H1 (cell line): ENCODE measurements around the gene POU3F2. TPM values are rescaled to one million over a fixed set of nuclear protein-coding genes. Genes with fewer than 3 reads are reported as not detected.

Experiments used
- CTCF ChIA-PET: fragments of 300-600 bp; sonication (Branson Sonifier 250); formaldehyde crosslinking; loops from one replicate; lab custom pipeline; 2021; ENCODE audit not compliant: partially characterized antibody; lab: Charles Lee
- POLR2A ChIA-PET: fragments of 300-600 bp; sonication (Branson Sonifier 250); formaldehyde crosslinking; loops from one replicate; lab custom pipeline; 2021; ENCODE audit warnings: inconsistent platforms; ENCODE audit not compliant: partially characterized antibody; lab: Charles Lee
- DNase-seq, 2 experiments: peaks; one replicate each; pipeline versions ENCODE4 v3.0.0 to v3.0.0-alpha.2; 2010 to 2022; ENCODE audit warnings: low spot score in 2 of 2, low read depth in 1 of 2, mixed read lengths in 1 of 2
- FAIRE-seq: peaks from 2 replicates; lab custom pipeline; 2011; peaks lifted over from hg19 to GRCh38; lab: Jason Lieb, UNC
- H2AFZ ChIP-seq: 2 replicates; pipeline ENCODE4 v1.8.1; 2012; ENCODE audit warnings: low read length, inconsistent platforms
- H2AK5ac ChIP-seq: 2 replicates; pipeline ENCODE4 v1.6.1; 2013; ENCODE audit warnings: low read depth, low read length
- H2BK120ac ChIP-seq: replicated peaks from 2 replicates; pipeline ENCODE3; 2013; ENCODE audit warnings: low read depth, low read length, inconsistent platforms
- H2BK12ac ChIP-seq: 2 replicates; pipeline ENCODE4 v1.6.1; 2013; ENCODE audit warnings: low read depth, low read length
- H2BK15ac ChIP-seq: 2 replicates; pipeline ENCODE4 v1.6.1; 2013; ENCODE audit warnings: low read length
- H2BK20ac ChIP-seq: 2 replicates; pipeline ENCODE4 v1.6.1; 2013; ENCODE audit warnings: low read length
- H2BK5ac ChIP-seq: 2 replicates; pipeline ENCODE4 v1.6.1; 2013; ENCODE audit warnings: low read depth, low read length
- H3K14ac ChIP-seq: 2 replicates; pipeline ENCODE4 v1.6.1; 2013; ENCODE audit warnings: inconsistent platforms; ENCODE audit not compliant: insufficient read length
- H3K18ac ChIP-seq: 2 replicates; pipeline ENCODE4 v1.6.1; 2013; ENCODE audit warnings: low read length; ENCODE audit errors: extremely low read depth
- H3K23ac ChIP-seq: 2 replicates; pipeline ENCODE4 v1.6.1; 2013; ENCODE audit warnings: inconsistent platforms; ENCODE audit not compliant: insufficient read length
- H3K23me2 ChIP-seq: 2 replicates; pipeline ENCODE4 v1.6.1; 2013; ENCODE audit warnings: low read depth, low read length
- H3K27ac ChIP-seq: 2 replicates; pipeline ENCODE4 v1.6.1; 2011; ENCODE audit warnings: low read depth, low read length, inconsistent platforms
- H3K27me3 ChIP-seq, 4 experiments: replicated peaks in 1 of 4; 1 replicate in 1 of 4; 2 replicates in 3 of 4; pipeline versions ENCODE4 v1.6.1 to v1.8.1; 2011 to 2013; ENCODE audit warnings: low read length in 3 of 4, mild to moderate bottlenecking in 3 of 4, inconsistent platforms in 2 of 4, mixed read lengths in 2 of 4, moderate library complexity in 1 of 4; ENCODE audit not compliant: control insufficient read depth in 3 of 4, insufficient read depth in 3 of 4; ENCODE audit errors: extremely low read depth in 1 of 4
- H3K36me3 ChIP-seq, 4 experiments: 2 replicates each; pipeline versions ENCODE4 v1.6.1 to v1.8.1; 2011 to 2013; ENCODE audit warnings: mild to moderate bottlenecking in 4 of 4, low read length in 3 of 4, moderate library complexity in 2 of 4, control low read depth in 1 of 4, inconsistent platforms in 1 of 4; ENCODE audit not compliant: insufficient read depth in 4 of 4, control insufficient read depth in 2 of 4
- H3K4ac ChIP-seq: replicated peaks from 2 replicates; pipeline ENCODE3; 2013; ENCODE audit warnings: low read length, low read depth, mixed read lengths, inconsistent platforms; ENCODE audit not compliant: insufficient read length
- H3K4me1 ChIP-seq, 4 experiments: replicated peaks in 1 of 4; 1 replicate in 1 of 4; 2 replicates in 3 of 4; pipeline versions ENCODE4 v1.6.1 to v1.8.1; 2011 to 2013; ENCODE audit warnings: low read length in 3 of 4, inconsistent platforms in 2 of 4, mixed read lengths in 1 of 4; ENCODE audit not compliant: insufficient read depth in 4 of 4, control insufficient read depth in 3 of 4
- H3K4me2 ChIP-seq, 2 experiments: 2 replicates each; pipeline versions ENCODE4 v1.6.1 to v1.8.1; 2011 to 2013; ENCODE audit warnings: low read depth in 2 of 2, low read length in 2 of 2, control low read depth in 1 of 2, inconsistent platforms in 1 of 2, mild to moderate bottlenecking in 1 of 2; ENCODE audit not compliant: insufficient read depth in 1 of 2
- H3K4me3 ChIP-seq, 4 experiments: fragments of 200-600, 300-600 bp in 1 of 4; sonication (generic), shearing (Covaris generic), sonication (Bioruptor Twin) in 1 of 4; 2 replicates each; pipeline versions ENCODE4 v1.5.1 to v1.8.1; 2011 to 2016; ENCODE audit warnings: low read length in 4 of 4, low read depth in 3 of 4, control low read depth in 2 of 4, inconsistent platforms in 2 of 4, mild to moderate bottlenecking in 2 of 4, mixed read lengths in 1 of 4, moderate library complexity in 1 of 4; ENCODE audit not compliant: insufficient read depth in 2 of 4; ENCODE audit errors: extremely low read depth in 1 of 4
- H3K56ac ChIP-seq: replicated peaks from 2 replicates; pipeline ENCODE3; 2013; ENCODE audit warnings: low read depth, mild to moderate bottlenecking, mixed read lengths, low read length, inconsistent platforms; ENCODE audit not compliant: insufficient read length
- H3K79me1 ChIP-seq: 2 replicates; pipeline ENCODE4 v1.6.1; 2013; ENCODE audit warnings: low read depth, low read length, control low read depth
- H3K79me2 ChIP-seq, 2 experiments: 2 replicates each; pipeline versions ENCODE4 v1.6.1 to v1.8.1; 2012 to 2013; ENCODE audit warnings: low read length in 2 of 2, mild to moderate bottlenecking in 2 of 2, inconsistent platforms in 1 of 2; ENCODE audit not compliant: insufficient read depth in 2 of 2, control insufficient read depth in 1 of 2
- H3K9ac ChIP-seq, 4 experiments: replicated peaks in 1 of 4; 1 replicate in 1 of 4; 2 replicates in 3 of 4; pipeline versions ENCODE4 v1.6.1 to v1.8.1; 2011 to 2013; ENCODE audit warnings: low read depth in 3 of 4, low read length in 3 of 4, control low read depth in 2 of 4, mild to moderate bottlenecking in 2 of 4, moderate library complexity in 2 of 4, inconsistent platforms in 1 of 4; ENCODE audit errors: extremely low read depth in 1 of 4
- H3K9me3 ChIP-seq, 2 experiments: 2 replicates each; pipeline versions ENCODE4 v1.6.1 to v1.8.1; 2012 to 2013; ENCODE audit warnings: mild to moderate bottlenecking in 2 of 2, moderate library complexity in 2 of 2, control low read depth in 1 of 2, inconsistent platforms in 1 of 2, low read depth in 1 of 2, low read length in 1 of 2, mixed read lengths in 1 of 2; ENCODE audit not compliant: insufficient read depth in 2 of 2
- H4K20me1 ChIP-seq, 2 experiments: replicated peaks in 1 of 2; 2 replicates each; pipeline versions ENCODE3 to v1.8.1; 2011 to 2013; ENCODE audit warnings: inconsistent platforms in 2 of 2, low read length in 2 of 2, mild to moderate bottlenecking in 1 of 2; ENCODE audit not compliant: insufficient read depth in 2 of 2, control insufficient read depth in 1 of 2
- H4K5ac ChIP-seq: 2 replicates; pipeline ENCODE4 v1.6.1; 2013; ENCODE audit warnings: low read length, low read depth, mixed read lengths, inconsistent platforms; ENCODE audit not compliant: insufficient read length
- H4K8ac ChIP-seq: 2 replicates; pipeline ENCODE4 v1.8.0; 2013; ENCODE audit warnings: mild to moderate bottlenecking, moderate library complexity, low read length, inconsistent platforms; ENCODE audit not compliant: insufficient read depth; ENCODE audit errors: extremely low read depth
- H4K91ac ChIP-seq: replicated peaks from 2 replicates; pipeline ENCODE3; 2013; ENCODE audit warnings: low read length, mixed read lengths, inconsistent platforms; ENCODE audit not compliant: insufficient read length
- CEBPB ChIP-seq: IDR thresholded peaks from 2 replicates; pipeline ENCODE4 v1.6.1; 2012; ENCODE audit warnings: low read depth, low read length
- CHD1 ChIP-seq: IDR thresholded peaks from 2 replicates; pipeline ENCODE4 v1.6.1; 2012; ENCODE audit warnings: low read depth, low read length, improper control_type of control experiment
- CREB1 ChIP-seq: IDR thresholded peaks from 2 replicates; pipeline ENCODE4 v1.6.1; 2012; ENCODE audit warnings: inconsistent platforms
- EP300 ChIP-seq, 2 experiments: IDR thresholded peaks; 1 replicate in 1 of 2; 2 replicates in 1 of 2; pipeline ENCODE4 v1.6.1; 2011 to 2012; ENCODE audit warnings: low read depth in 2 of 2, low read length in 2 of 2, mild to moderate bottlenecking in 2 of 2, borderline replicate concordance in 1 of 2, inconsistent platforms in 1 of 2, moderate library complexity in 1 of 2
- KDM4A ChIP-seq: IDR thresholded peaks from one replicate; pipeline ENCODE4 v1.7.1; 2012; ENCODE audit warnings: low read depth, mild to moderate bottlenecking, moderate library complexity, low read length, inconsistent platforms; ENCODE audit not compliant: severe bottlenecking
- SAP30 ChIP-seq: fragments of 300-600 bp; sonication (generic); IDR thresholded peaks from 2 replicates; pipeline ENCODE4 v1.7.1; 2012; ENCODE audit warnings: low read length, moderate library complexity, mild to moderate bottlenecking, inconsistent platforms; ENCODE audit not compliant: insufficient read depth, insufficient replicate concordance
- SUZ12 ChIP-seq: fragments of 200-600 bp; sonication (generic); IDR thresholded peaks from 2 replicates; pipeline ENCODE4 v1.6.1; 2012; ENCODE audit warnings: mild to moderate bottlenecking, inconsistent platforms, low read length, moderate library complexity, mixed read lengths
- YY1 ChIP-seq: IDR thresholded peaks from 2 replicates; pipeline ENCODE4 v1.6.1; 2011; ENCODE audit warnings: low read depth, mild to moderate bottlenecking, low read length
- WGBS, 2 experiments: shearing (Covaris generic) in 1 of 2; methylation state at CpG; one replicate each; pipeline versions ENCODE4 v1.1.6 to v1.1.7; 2013 to 2015; ENCODE audit warnings: low lambda C conversion rate in 2 of 2, mixed read lengths in 2 of 2, inconsistent platforms in 1 of 2, low coverage in 1 of 2, missing lambda C conversion rate in 1 of 2; ENCODE audit not compliant: insufficient replicate concordance in 2 of 2, insufficient coverage in 1 of 2, insufficient read length in 1 of 2; ENCODE audit errors: extremely low coverage in 1 of 2, missing lambda C conversion rate in 1 of 2; 5-methylcytosine and 5-hydroxymethylcytosine counted together
- polyA plus RNA-seq, 7 experiments: library from polyadenylated mRNA; depleted of rRNA in 3 of 7; stranded (reverse) in 5 of 7; unstranded in 2 of 7; fragments of >200 nt in 5 of 7; fragments of 200-250 nt in 2 of 7; gene quantifications; 1 replicate in 5 of 7; 2 replicates in 1 of 7; 4 replicates in 1 of 7; pipeline versions ENCODE4 v1.2.1 to v1.2.3, GENCODE V29; 2011 to 2013; ENCODE audit warnings: missing spikeins in 2 of 7, mixed read lengths in 2 of 7
- total RNA-seq: library from RNA; stranded (reverse); fragmentation: NEBNext Ultra II Directional; extraction: Animal tissue kit (Norgen Biotek cat#: 25700); gene quantifications from 2 replicates; pipeline ENCODE4 v1.2.1, GENCODE V29; 2021
- TF ChIP-seq, protein P1 (sequence below): IDR thresholded peaks from 2 replicates; pipeline ENCODE4 v1.6.1; 2012; ENCODE audit warnings: inconsistent platforms
- TF ChIP-seq, protein P2 (sequence below): IDR thresholded peaks from 2 replicates; pipeline ENCODE4 v1.6.1; 2012; ENCODE audit warnings: inconsistent platforms

Gene POU3F2
- total and polyA plus RNA-seq, 2 of the 8 experiments (the other 6 are each of a cell fraction or from before 2014, with no cell fraction given) = 0.09 to 0.35 TPM

DNA sequence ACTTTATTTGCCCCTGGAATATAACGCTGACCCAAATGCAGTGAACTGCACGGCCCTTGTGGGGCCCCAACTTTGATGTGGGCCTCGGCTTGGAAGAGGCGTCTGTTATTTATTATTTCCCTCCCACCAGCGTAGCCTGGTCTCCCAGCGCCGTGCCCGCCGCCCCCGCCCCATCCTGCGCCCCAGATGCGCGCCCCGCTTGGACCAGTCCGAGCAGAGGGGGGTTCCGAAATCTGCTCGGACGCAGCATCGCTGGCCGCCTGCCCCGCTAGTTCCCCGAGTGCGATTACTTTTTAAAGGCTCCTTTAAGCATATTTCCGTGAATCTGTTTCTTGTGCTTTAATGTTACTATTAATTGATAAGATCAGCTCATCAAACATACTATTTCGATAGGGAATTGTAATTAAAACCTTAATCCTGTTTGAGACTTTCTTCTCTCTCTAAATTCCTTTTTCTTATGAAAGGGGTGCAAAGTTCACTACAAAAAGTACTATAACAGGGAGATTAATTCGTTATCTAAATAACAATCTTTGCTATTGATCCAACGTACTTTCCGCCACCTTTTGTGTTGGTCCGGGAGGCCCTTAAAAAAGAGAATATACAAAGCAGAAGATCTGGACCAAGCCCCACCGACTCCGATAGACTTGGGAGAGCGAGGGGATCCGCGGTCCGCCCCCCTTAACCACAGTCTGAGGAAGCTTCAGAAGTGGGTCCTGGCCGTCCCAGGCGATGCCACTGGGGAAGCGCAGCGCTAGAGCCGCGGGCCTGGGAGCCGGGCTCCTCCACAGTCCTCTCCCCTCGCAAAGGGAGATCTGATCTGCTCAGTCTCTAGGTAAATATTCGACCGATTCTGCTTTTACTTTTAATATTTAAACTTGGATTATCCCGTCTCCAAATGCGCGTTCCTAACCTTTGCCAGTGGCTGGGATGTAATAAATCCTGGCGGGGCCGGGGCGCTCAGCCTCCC lies 10.2 kb downstream of the POU3F2 start:
- Histone ChIP-seq H2BK12ac (no peak overlapping the region), H3K9ac (no peak overlapping the region), H3K23ac (no peak overlapping the region), H4K5ac (no peak overlapping the region), H3K4me1 (peaks cover 2 to 7% (median 5%) of the 10 kb centered on the region in 4 experiments), H3K14ac (no peak overlapping the region), H3K18ac (no peak overlapping the region), H2BK120ac (no peak overlapping the region), H3K4me3 (peak overlapping the region; percentile 22 to 63 (median 44)), H3K9me3 (no peaks in the 10 kb centered on the region), H3K56ac (no peak overlapping the region), H3K4ac (no peak overlapping the region), H3K4me2 (peak overlapping the region; percentile 38 to 80), H3K79me1 (no peaks in the 10 kb centered on the region), H3K23me2 (no peaks in the 10 kb centered on the region; the same call in 1 of the 2 replicates), H2BK20ac (no peak overlapping the region), H2BK15ac (no peak overlapping the region), H3K79me2 (no peaks in the 10 kb centered on the region), H3K36me3 (no peaks in the 10 kb centered on the region; a peak in 1 of 8 replicates), H2BK5ac (no peak overlapping the region), H3K27ac (no peak overlapping the region), H4K91ac (no peak overlapping the region), H2AFZ (no peak overlapping the region), H4K20me1 (peaks cover 2 to 4% of the 10 kb centered on the region in 2 experiments), H2AK5ac (no peak overlapping the region), H3K27me3 (peaks cover 55 to 84% (median 71%) of the 10 kb centered on the region in 4 experiments), H4K8ac (no peak overlapping the region; the same call in 1 of the 2 replicates)
- DNase-seq = peak in 1 of 2 experiments; percentile 60
- POLR2A ChIA-PET = no interaction called here
- CTCF ChIA-PET = interaction anchor here (0.7 to 8.5 kb wide), 8 partner anchors 11 to 1777 kb away, joined by 3 to 79 read pairs (median 3); partner anchors contain the start of gene POU3F2
- WGBS, 2 experiments = 2% methylated on average over 44 of the region's 51 CpGs; no CpG with 5 or more reads in 1 of the 2 experiments
- FAIRE-seq = no peak
- TF ChIP-seq KDM4A = no peak
- TF ChIP-seq EP300 (IDR thresholded peaks at IDR 0.05; ENCODE audit: borderline replicate concordance in 1 of 2, low read depth in 2 of 2, low read length in 2 of 2) = no peak
- TF ChIP-seq SUZ12 = peak; percentile 57
- TF ChIP-seq CEBPB = no peak
- TF ChIP-seq, protein P1, sequence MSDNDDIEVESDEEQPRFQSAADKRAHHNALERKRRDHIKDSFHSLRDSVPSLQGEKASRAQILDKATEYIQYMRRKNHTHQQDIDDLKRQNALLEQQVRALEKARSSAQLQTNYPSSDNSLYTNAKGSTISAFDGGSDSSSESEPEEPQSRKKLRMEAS = no peak
- no peak for TF ChIP-seq SAP30
- TF ChIP-seq CHD1 = no peak
- no peak for TF ChIP-seq CREB1
- TF ChIP-seq, protein P2, sequence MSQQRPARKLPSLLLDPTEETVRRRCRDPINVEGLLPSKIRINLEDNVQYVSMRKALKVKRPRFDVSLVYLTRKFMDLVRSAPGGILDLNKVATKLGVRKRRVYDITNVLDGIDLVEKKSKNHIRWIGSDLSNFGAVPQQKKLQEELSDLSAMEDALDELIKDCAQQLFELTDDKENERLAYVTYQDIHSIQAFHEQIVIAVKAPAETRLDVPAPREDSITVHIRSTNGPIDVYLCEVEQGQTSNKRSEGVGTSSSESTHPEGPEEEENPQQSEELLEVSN = no peak
- TF ChIP-seq YY1 = no peak
